H1 (cell line): ENCODE results near the gene CASP5. TPM values are rescaled to one million over a fixed set of nuclear protein-coding genes. Genes with fewer than 3 reads are reported as not detected.

Source experiments
- CTCF ChIA-PET: fragments of 300-600 bp; sonication (Branson Sonifier 250); formaldehyde crosslinking; loops from one replicate; lab custom pipeline; 2021; ENCODE audit not compliant: partially characterized antibody; lab: Charles Lee
- POLR2A ChIA-PET: fragments of 300-600 bp; sonication (Branson Sonifier 250); formaldehyde crosslinking; loops from one replicate; lab custom pipeline; 2021; ENCODE audit warnings: inconsistent platforms; ENCODE audit not compliant: partially characterized antibody; lab: Charles Lee
- DNase-seq, 2 experiments: peaks; one replicate each; pipeline versions ENCODE4 v3.0.0 to v3.0.0-alpha.2; 2010 to 2022; ENCODE audit warnings: low spot score in 2 of 2, low read depth in 1 of 2, mixed read lengths in 1 of 2
- FAIRE-seq: peaks from 2 replicates; lab custom pipeline; 2011; peaks lifted over from hg19 to GRCh38; lab: Jason Lieb, UNC
- H2AFZ ChIP-seq: 2 replicates; pipeline ENCODE4 v1.8.1; 2012; ENCODE audit warnings: low read length, inconsistent platforms
- H2AK5ac ChIP-seq: 2 replicates; pipeline ENCODE4 v1.6.1; 2013; ENCODE audit warnings: low read depth, low read length
- H2BK120ac ChIP-seq: replicated peaks from 2 replicates; pipeline ENCODE3; 2013; ENCODE audit warnings: low read depth, low read length, inconsistent platforms
- H2BK12ac ChIP-seq: 2 replicates; pipeline ENCODE4 v1.6.1; 2013; ENCODE audit warnings: low read depth, low read length
- H2BK15ac ChIP-seq: 2 replicates; pipeline ENCODE4 v1.6.1; 2013; ENCODE audit warnings: low read length
- H2BK20ac ChIP-seq: 2 replicates; pipeline ENCODE4 v1.6.1; 2013; ENCODE audit warnings: low read length
- H2BK5ac ChIP-seq: 2 replicates; pipeline ENCODE4 v1.6.1; 2013; ENCODE audit warnings: low read depth, low read length
- H3K14ac ChIP-seq: 2 replicates; pipeline ENCODE4 v1.6.1; 2013; ENCODE audit warnings: inconsistent platforms; ENCODE audit not compliant: insufficient read length
- H3K18ac ChIP-seq: 2 replicates; pipeline ENCODE4 v1.6.1; 2013; ENCODE audit warnings: low read length; ENCODE audit errors: extremely low read depth
- H3K23ac ChIP-seq: 2 replicates; pipeline ENCODE4 v1.6.1; 2013; ENCODE audit warnings: inconsistent platforms; ENCODE audit not compliant: insufficient read length
- H3K23me2 ChIP-seq: 2 replicates; pipeline ENCODE4 v1.6.1; 2013; ENCODE audit warnings: low read depth, low read length
- H3K27ac ChIP-seq: 2 replicates; pipeline ENCODE4 v1.6.1; 2011; ENCODE audit warnings: low read depth, low read length, inconsistent platforms
- H3K27me3 ChIP-seq, 4 experiments: replicated peaks in 1 of 4; 1 replicate in 1 of 4; 2 replicates in 3 of 4; pipeline versions ENCODE4 v1.6.1 to v1.8.1; 2011 to 2013; ENCODE audit warnings: low read length in 3 of 4, mild to moderate bottlenecking in 3 of 4, inconsistent platforms in 2 of 4, mixed read lengths in 2 of 4, moderate library complexity in 1 of 4; ENCODE audit not compliant: control insufficient read depth in 3 of 4, insufficient read depth in 3 of 4; ENCODE audit errors: extremely low read depth in 1 of 4
- H3K36me3 ChIP-seq, 4 experiments: 2 replicates each; pipeline versions ENCODE4 v1.6.1 to v1.8.1; 2011 to 2013; ENCODE audit warnings: mild to moderate bottlenecking in 4 of 4, low read length in 3 of 4, moderate library complexity in 2 of 4, control low read depth in 1 of 4, inconsistent platforms in 1 of 4; ENCODE audit not compliant: insufficient read depth in 4 of 4, control insufficient read depth in 2 of 4
- H3K4ac ChIP-seq: replicated peaks from 2 replicates; pipeline ENCODE3; 2013; ENCODE audit warnings: low read length, low read depth, mixed read lengths, inconsistent platforms; ENCODE audit not compliant: insufficient read length
- H3K4me1 ChIP-seq, 4 experiments: replicated peaks in 1 of 4; 1 replicate in 1 of 4; 2 replicates in 3 of 4; pipeline versions ENCODE4 v1.6.1 to v1.8.1; 2011 to 2013; ENCODE audit warnings: low read length in 3 of 4, inconsistent platforms in 2 of 4, mixed read lengths in 1 of 4; ENCODE audit not compliant: insufficient read depth in 4 of 4, control insufficient read depth in 3 of 4
- H3K4me2 ChIP-seq, 2 experiments: 2 replicates each; pipeline versions ENCODE4 v1.6.1 to v1.8.1; 2011 to 2013; ENCODE audit warnings: low read depth in 2 of 2, low read length in 2 of 2, control low read depth in 1 of 2, inconsistent platforms in 1 of 2, mild to moderate bottlenecking in 1 of 2; ENCODE audit not compliant: insufficient read depth in 1 of 2
- H3K4me3 ChIP-seq, 4 experiments: fragments of 200-600, 300-600 bp in 1 of 4; sonication (generic), shearing (Covaris generic), sonication (Bioruptor Twin) in 1 of 4; 2 replicates each; pipeline versions ENCODE4 v1.5.1 to v1.8.1; 2011 to 2016; ENCODE audit warnings: low read length in 4 of 4, low read depth in 3 of 4, control low read depth in 2 of 4, inconsistent platforms in 2 of 4, mild to moderate bottlenecking in 2 of 4, mixed read lengths in 1 of 4, moderate library complexity in 1 of 4; ENCODE audit not compliant: insufficient read depth in 2 of 4; ENCODE audit errors: extremely low read depth in 1 of 4
- H3K56ac ChIP-seq: replicated peaks from 2 replicates; pipeline ENCODE3; 2013; ENCODE audit warnings: low read depth, mild to moderate bottlenecking, mixed read lengths, low read length, inconsistent platforms; ENCODE audit not compliant: insufficient read length
- H3K79me1 ChIP-seq: 2 replicates; pipeline ENCODE4 v1.6.1; 2013; ENCODE audit warnings: low read depth, low read length, control low read depth
- H3K79me2 ChIP-seq, 2 experiments: 2 replicates each; pipeline versions ENCODE4 v1.6.1 to v1.8.1; 2012 to 2013; ENCODE audit warnings: low read length in 2 of 2, mild to moderate bottlenecking in 2 of 2, inconsistent platforms in 1 of 2; ENCODE audit not compliant: insufficient read depth in 2 of 2, control insufficient read depth in 1 of 2
- H3K9ac ChIP-seq, 4 experiments: replicated peaks in 1 of 4; 1 replicate in 1 of 4; 2 replicates in 3 of 4; pipeline versions ENCODE4 v1.6.1 to v1.8.1; 2011 to 2013; ENCODE audit warnings: low read depth in 3 of 4, low read length in 3 of 4, control low read depth in 2 of 4, mild to moderate bottlenecking in 2 of 4, moderate library complexity in 2 of 4, inconsistent platforms in 1 of 4; ENCODE audit errors: extremely low read depth in 1 of 4
- H3K9me3 ChIP-seq, 2 experiments: 2 replicates each; pipeline versions ENCODE4 v1.6.1 to v1.8.1; 2012 to 2013; ENCODE audit warnings: mild to moderate bottlenecking in 2 of 2, moderate library complexity in 2 of 2, control low read depth in 1 of 2, inconsistent platforms in 1 of 2, low read depth in 1 of 2, low read length in 1 of 2, mixed read lengths in 1 of 2; ENCODE audit not compliant: insufficient read depth in 2 of 2
- H4K20me1 ChIP-seq, 2 experiments: replicated peaks in 1 of 2; 2 replicates each; pipeline versions ENCODE3 to v1.8.1; 2011 to 2013; ENCODE audit warnings: inconsistent platforms in 2 of 2, low read length in 2 of 2, mild to moderate bottlenecking in 1 of 2; ENCODE audit not compliant: insufficient read depth in 2 of 2, control insufficient read depth in 1 of 2
- H4K5ac ChIP-seq: 2 replicates; pipeline ENCODE4 v1.6.1; 2013; ENCODE audit warnings: low read length, low read depth, mixed read lengths, inconsistent platforms; ENCODE audit not compliant: insufficient read length
- H4K8ac ChIP-seq: 2 replicates; pipeline ENCODE4 v1.8.0; 2013; ENCODE audit warnings: mild to moderate bottlenecking, moderate library complexity, low read length, inconsistent platforms; ENCODE audit not compliant: insufficient read depth; ENCODE audit errors: extremely low read depth
- H4K91ac ChIP-seq: replicated peaks from 2 replicates; pipeline ENCODE3; 2013; ENCODE audit warnings: low read length, mixed read lengths, inconsistent platforms; ENCODE audit not compliant: insufficient read length
- RAD21 ChIP-seq, 2 experiments: IDR thresholded peaks in 1 of 2; conservative IDR thresholded peaks in 1 of 2; 2 replicates each; pipeline ENCODE4 v1.6.1; 2011; ENCODE audit warnings: low read depth in 2 of 2, low read length in 2 of 2, improper control_type of control experiment in 1 of 2, inconsistent platforms in 1 of 2, mild to moderate bottlenecking in 1 of 2, moderate library complexity in 1 of 2
- RXRA ChIP-seq: IDR thresholded peaks from 2 replicates; pipeline ENCODE4 v1.6.1; 2011; ENCODE audit warnings: low read depth, mild to moderate bottlenecking, low read length, moderate library complexity; ENCODE audit not compliant: insufficient read depth
- WGBS, 2 experiments: shearing (Covaris generic) in 1 of 2; methylation state at CpG; one replicate each; pipeline versions ENCODE4 v1.1.6 to v1.1.7; 2013 to 2015; ENCODE audit warnings: low lambda C conversion rate in 2 of 2, mixed read lengths in 2 of 2, inconsistent platforms in 1 of 2, low coverage in 1 of 2, missing lambda C conversion rate in 1 of 2; ENCODE audit not compliant: insufficient replicate concordance in 2 of 2, insufficient coverage in 1 of 2, insufficient read length in 1 of 2; ENCODE audit errors: extremely low coverage in 1 of 2, missing lambda C conversion rate in 1 of 2; 5-methylcytosine and 5-hydroxymethylcytosine counted together
- polyA plus RNA-seq, 7 experiments: library from polyadenylated mRNA; depleted of rRNA in 3 of 7; stranded (reverse) in 5 of 7; unstranded in 2 of 7; fragments of >200 nt in 5 of 7; fragments of 200-250 nt in 2 of 7; gene quantifications; 1 replicate in 5 of 7; 2 replicates in 1 of 7; 4 replicates in 1 of 7; pipeline versions ENCODE4 v1.2.1 to v1.2.3, GENCODE V29; 2011 to 2013; ENCODE audit warnings: missing spikeins in 2 of 7, mixed read lengths in 2 of 7
- total RNA-seq: library from RNA; stranded (reverse); fragmentation: NEBNext Ultra II Directional; extraction: Animal tissue kit (Norgen Biotek cat#: 25700); gene quantifications from 2 replicates; pipeline ENCODE4 v1.2.1, GENCODE V29; 2021
- TF ChIP-seq, protein P1 (sequence below), 3 experiments: IDR thresholded peaks; 1 replicate in 2 of 3; 2 replicates in 1 of 3; pipeline versions ENCODE4 v1.5.1 to v1.6.1; 2011; ENCODE audit warnings: low read length in 3 of 3, mild to moderate bottlenecking in 3 of 3, inconsistent platforms in 2 of 3, low read depth in 1 of 3, moderate library complexity in 1 of 3; ENCODE audit not compliant: insufficient read depth in 1 of 3; ENCODE audit errors: control extremely low read depth in 1 of 3

The CASP5 gene
- total and polyA plus RNA-seq, 2 of the 8 experiments (the other 6 are each of a cell fraction or from before 2014, with no cell fraction given): not detected

DNA sequence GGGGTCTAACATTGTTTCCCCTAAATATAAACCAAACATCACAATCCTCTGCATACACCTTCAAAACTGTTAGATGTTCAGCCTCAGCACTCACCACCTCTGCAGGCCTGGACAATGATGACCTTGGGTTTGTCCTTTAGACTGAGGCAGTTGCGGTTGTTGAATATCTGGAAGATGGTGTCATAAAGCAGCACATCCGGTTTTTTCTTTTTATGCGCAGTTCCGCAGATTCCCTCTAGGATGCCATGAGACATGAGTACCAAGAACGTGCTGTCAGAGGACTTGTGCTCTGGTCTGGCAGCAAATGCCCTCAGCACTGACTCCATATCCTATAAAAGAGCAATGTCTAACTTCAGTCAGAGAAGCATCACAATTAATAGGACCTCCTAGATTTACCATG is 22.8 kb downstream of the CASP5 start:
- Histone ChIP-seq H3K27ac (no peak overlapping the region), H3K79me2 (no peaks in the 10 kb centered on the region), H3K56ac (no peak overlapping the region), H4K20me1 (no peaks in the 10 kb centered on the region), H2BK120ac (no peak overlapping the region), H3K23ac (no peak overlapping the region), H3K36me3 (no peaks in the 10 kb centered on the region), H4K91ac (no peak overlapping the region), H3K9ac (no peak overlapping the region), H3K4ac (no peak overlapping the region), H2BK20ac (no peak overlapping the region), H3K4me2 (no peak overlapping the region), H2AFZ (no peak overlapping the region), H4K5ac (no peak overlapping the region), H3K4me1 (no peaks in the 10 kb centered on the region), H3K18ac (no peak overlapping the region), H3K9me3 (no peaks in the 10 kb centered on the region), H4K8ac (no peak overlapping the region), H2BK12ac (no peak overlapping the region), H2BK15ac (no peak overlapping the region), H3K27me3 (no peaks in the 10 kb centered on the region), H3K14ac (no peak overlapping the region), H2BK5ac (no peak overlapping the region), H3K4me3 (no peak overlapping the region), H2AK5ac (no peak overlapping the region), H3K79me1 (no peaks in the 10 kb centered on the region), H3K23me2 (0 out of 2 replicates have a peak, but pooled peaks cover 2% of the 10 kb centered on the region)
- TF ChIP-seq RXRA (no peak), RAD21 (IDR thresholded peaks at IDR 0.05 in 1 of 2, conservative IDR thresholded peaks at IDR 0.05 in 1 of 2; ENCODE audit: low read depth in 2 of 2, low read length in 2 of 2) (peak in 1 of 2 experiments; percentile 2; a peak in 2 of 4 replicates)
- TF ChIP-seq, protein P1, sequence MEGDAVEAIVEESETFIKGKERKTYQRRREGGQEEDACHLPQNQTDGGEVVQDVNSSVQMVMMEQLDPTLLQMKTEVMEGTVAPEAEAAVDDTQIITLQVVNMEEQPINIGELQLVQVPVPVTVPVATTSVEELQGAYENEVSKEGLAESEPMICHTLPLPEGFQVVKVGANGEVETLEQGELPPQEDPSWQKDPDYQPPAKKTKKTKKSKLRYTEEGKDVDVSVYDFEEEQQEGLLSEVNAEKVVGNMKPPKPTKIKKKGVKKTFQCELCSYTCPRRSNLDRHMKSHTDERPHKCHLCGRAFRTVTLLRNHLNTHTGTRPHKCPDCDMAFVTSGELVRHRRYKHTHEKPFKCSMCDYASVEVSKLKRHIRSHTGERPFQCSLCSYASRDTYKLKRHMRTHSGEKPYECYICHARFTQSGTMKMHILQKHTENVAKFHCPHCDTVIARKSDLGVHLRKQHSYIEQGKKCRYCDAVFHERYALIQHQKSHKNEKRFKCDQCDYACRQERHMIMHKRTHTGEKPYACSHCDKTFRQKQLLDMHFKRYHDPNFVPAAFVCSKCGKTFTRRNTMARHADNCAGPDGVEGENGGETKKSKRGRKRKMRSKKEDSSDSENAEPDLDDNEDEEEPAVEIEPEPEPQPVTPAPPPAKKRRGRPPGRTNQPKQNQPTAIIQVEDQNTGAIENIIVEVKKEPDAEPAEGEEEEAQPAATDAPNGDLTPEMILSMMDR (IDR thresholded peaks at IDR 0.05; ENCODE audit: control extremely low read depth in 1 of 3, insufficient read depth in 1 of 3, low read depth in 1 of 3, low read length in 3 of 3): peak; percentile 2 to 30 (median 20)
- WGBS, 2 experiments: 93% methylated on average over 5 of the region's 5 CpGs; no CpG with 5 or more reads in 1 of the 2 experiments
- POLR2A ChIA-PET: no interaction called here
- no peak for FAIRE-seq
- CTCF ChIA-PET: interaction anchor here (0.6 to 1.5 kb wide), 7 partner anchors 8 to 711 kb away, joined by 3 to 5 read pairs (median 3); no protein-coding TSS in a partner anchor
- DNase-seq: peak in 1 of 2 experiments; percentile 47
